ENCODE results near the gene UBTF. TPM values are rescaled to one million over a fixed set of nuclear protein-coding genes. Genes with fewer than 3 reads are reported as not detected.

UBTF gene
- total RNA-seq (2022; extraction: Qiagen RNA extraction; ENCODE audit: low read depth) = 93.4 to 103 TPM (median 101 TPM) in 5 replicates

GRCh38 chr17:44219616-44220212, at the start of gene UBTF:
Gene UBTF, minus strand, starts transcription at chr17:44219675. Its CDS starts 1,446 bp downstream, at chr17:44218229.

GRCh38 chr17:44267818-44268490, 48.5 kb upstream of the UBTF start, which contains the start of gene SLC4A1:
Gene SLC4A1, minus strand, starts transcription at chr17:44268135. Its CDS starts 5,269 bp downstream, at chr17:44262866.

GRCh38 chr17:44199553-44200477, 19.7 kb downstream of the UBTF start, which contains the start of gene ATXN7L3:
Gene ATXN7L3, minus strand, starts transcription at chr17:44199884. Its CDS starts 1,814 bp downstream, at chr17:44198070.

GRCh38 chr17:44186307-44187130, 33.0 kb downstream of the UBTF start, which contains the start of gene TMUB2:
Gene TMUB2, plus strand, starts transcription at chr17:44186972. Its CDS starts 737 bp downstream, at chr17:44187709.

GRCh38 chr17:44170499-44171201, 48.8 kb downstream of the UBTF start, which contains the start of gene ASB16:
Gene ASB16, plus strand, starts transcription at chr17:44170704. Its CDS starts 86 bp downstream, at chr17:44170790.

Other genes with a start within 250 kb of the UBTF start
- 0.76 to 2.5 TPM (median 1.1 TPM) in 5 replicates for gene NAGS, start 215.1 kb downstream of the UBTF start, total RNA-seq (2022; extraction: Qiagen RNA extraction; ENCODE audit: low read depth)
- 18.3 to 35.8 TPM (median 31.5 TPM) in 5 replicates for gene TMEM101, start 204.7 kb downstream of the UBTF start, total RNA-seq (2022; extraction: Qiagen RNA extraction; ENCODE audit: low read depth)
- 45.5 to 56.7 TPM (median 51.4 TPM) in 5 replicates for gene LSM12, start 153.0 kb downstream of the UBTF start, total RNA-seq (2022; extraction: Qiagen RNA extraction; ENCODE audit: low read depth)
- gene G6PC3, start 148.9 kb downstream of the UBTF start, total RNA-seq (2022; extraction: Qiagen RNA extraction; ENCODE audit: low read depth) = 103 to 179 TPM (median 166 TPM) in 5 replicates
- gene HDAC5, start 96.0 kb downstream of the UBTF start, total RNA-seq (2022; extraction: Qiagen RNA extraction; ENCODE audit: low read depth) = 7.9 to 19.4 TPM (median 14.4 TPM) in 5 replicates
- gene HROB, start 77.7 kb downstream of the UBTF start, total RNA-seq (2022; extraction: Qiagen RNA extraction; ENCODE audit: low read depth) = 5.7 to 10.9 TPM (median 9.5 TPM) in 5 replicates
- 0.08 to 0.16 TPM (median 0.15 TPM) in 3 of 5 replicates, not detected in the others for gene ASB16, start 49.0 kb downstream of the UBTF start, total RNA-seq (2022; extraction: Qiagen RNA extraction; ENCODE audit: low read depth)
- 27.1 to 46.7 TPM (median 44.3 TPM) in 5 replicates for gene TMUB2, start 32.7 kb downstream of the UBTF start, total RNA-seq (2022; extraction: Qiagen RNA extraction; ENCODE audit: low read depth)
- 47.2 to 75.4 TPM (median 73.3 TPM) in 5 replicates for gene ATXN7L3, start 19.8 kb downstream of the UBTF start, total RNA-seq (2022; extraction: Qiagen RNA extraction; ENCODE audit: low read depth)
- gene SLC4A1, start 48.5 kb upstream of the UBTF start, total RNA-seq (2022; extraction: Qiagen RNA extraction; ENCODE audit: low read depth) = 0.12 TPM in 1 of 5 replicates, not detected in the others
- 0.74 to 1.3 TPM (median 0.90 TPM) in 5 replicates for gene RUNDC3A, start 88.9 kb upstream of the UBTF start, total RNA-seq (2022; extraction: Qiagen RNA extraction; ENCODE audit: low read depth)
- gene SLC25A39, start 105.1 kb upstream of the UBTF start, total RNA-seq (2022; extraction: Qiagen RNA extraction; ENCODE audit: low read depth) = 117 to 208 TPM (median 195 TPM) in 5 replicates
- gene GRN, start 125.6 kb upstream of the UBTF start, total RNA-seq (2022; extraction: Qiagen RNA extraction; ENCODE audit: low read depth) = 168 to 278 TPM (median 231 TPM) in 5 replicates
- 1.3 to 5.2 TPM (median 4.5 TPM) in 5 replicates for gene FAM171A2, start 144.2 kb upstream of the UBTF start, total RNA-seq (2022; extraction: Qiagen RNA extraction; ENCODE audit: low read depth)
- gene ITGA2B, start 170.0 kb upstream of the UBTF start, total RNA-seq (2022; extraction: Qiagen RNA extraction; ENCODE audit: low read depth) = 1.2 to 1.9 TPM (median 1.6 TPM) in 5 replicates